Spleen (tissue), 11 donors: ENCODE data around the gene LCNL1. TPM values are rescaled to one million over a fixed set of nuclear protein-coding genes. Genes with fewer than 3 reads are reported as not detected.

Experiments
- DNase-seq: peaks from one replicate; pipeline ENCODE4 v3.0.0-alpha.2; 2020
- H3K27ac ChIP-seq, 8 donors: fragments of 200-600 bp; sonication (generic) in 7 of 8; 1 replicate in 4 of 8; 2 replicates in 4 of 8; pipeline versions ENCODE4 v1.5.0 to v1.8.0; 2016 to 2021; ENCODE audit warnings: inconsistent platforms in 4 of 8, mild to moderate bottlenecking in 4 of 8, moderate library complexity in 1 of 8
- H3K27me3 ChIP-seq, 7 donors: fragments of 200-600 bp; sonication (generic) in 6 of 7; replicated peaks in 1 of 7; 1 replicate in 4 of 7; 2 replicates in 3 of 7; pipeline versions ENCODE4 v1.5.0 to v1.8.0; 2016 to 2021; ENCODE audit warnings: inconsistent platforms in 3 of 7, mild to moderate bottlenecking in 1 of 7
- H3K36me3 ChIP-seq, 6 donors: fragments of 200-600 bp; sonication (generic) in 5 of 6; 1 replicate in 4 of 6; 2 replicates in 2 of 6; pipeline versions ENCODE4 v1.5.0 to v1.8.0; 2016 to 2021; ENCODE audit warnings: inconsistent platforms in 2 of 6
- H3K4me1 ChIP-seq, 6 donors: fragments of 200-600 bp; sonication (generic) in 5 of 6; 1 replicate in 3 of 6; 2 replicates in 3 of 6; pipeline versions ENCODE4 v1.5.0 to v1.8.0; 2016 to 2021; ENCODE audit warnings: inconsistent platforms in 3 of 6
- H3K4me3 ChIP-seq, 8 donors: fragments of 200-600 bp; sonication (generic) in 7 of 8; 1 replicate in 4 of 8; 2 replicates in 4 of 8; pipeline versions ENCODE4 v1.5.0 to v1.8.0; 2016 to 2021; ENCODE audit warnings: inconsistent platforms in 4 of 8, mild to moderate bottlenecking in 4 of 8, moderate library complexity in 2 of 8
- H3K9me3 ChIP-seq, 8 donors: fragments of 200-600 bp; sonication (generic) in 7 of 8; 1 replicate in 4 of 8; 2 replicates in 4 of 8; pipeline versions ENCODE4 v1.5.0 to v1.8.0; 2016 to 2021; ENCODE audit warnings: inconsistent platforms in 4 of 8
- CTCF ChIP-seq, 11 experiments: fragments of 200-600 bp in 7 of 11; fragments of 450-650 bp in 4 of 11; sonication (generic) in 4 of 11; IDR thresholded peaks in 8 of 11; conservative IDR thresholded peaks in 3 of 11; 1 replicate in 7 of 11; 2 replicates in 4 of 11; pipeline versions ENCODE4 v1.4.0 to v1.8.0; 2016 to 2021; ENCODE audit warnings: antibody characterized with exemption in 11 of 11, inconsistent platforms in 4 of 11, mild to moderate bottlenecking in 1 of 11
- POLR2A ChIP-seq, 3 donors: fragments of 450-650 bp; IDR thresholded peaks; one replicate each; pipeline ENCODE4 v1.5.1; 2017; ENCODE audit warnings: antibody characterized with exemption in 3 of 3, mild to moderate bottlenecking in 1 of 3
- POLR2AphosphoS5 ChIP-seq, 3 donors: sonication (generic); formaldehyde crosslinking; IDR thresholded peaks; one replicate each; pipeline ENCODE4 v1.5.1; 2017; ENCODE audit warnings: antibody characterized with exemption in 3 of 3
- WGBS, 5 donors: extraction: QIAGEN DNeasy Blood & Tissue Kit in 3 of 5; methylation state at CpG; one replicate each; pipeline versions ENCODE4 v1.1.5 to v1.1.7; 2013 to 2018; 5-methylcytosine and 5-hydroxymethylcytosine counted together
- intact Hi-C: fragments of 100-400 bp; cut with DNase I; formaldehyde crosslinking; loops from one replicate; pipeline ENCODE4 v1.15.0; 2023; ENCODE audit warnings: low total_unique reads
- polyA plus RNA-seq, 3 donors: library from polyadenylated mRNA; stranded (reverse); fragments of 200-250 nt; gene quantifications; one replicate each; pipeline ENCODE4 v1.2.1, GENCODE V29; 2013
- total RNA-seq, 7 donors: library from RNA; depleted of rRNA in 3 of 7; stranded (reverse); fragments of >200 nt in 3 of 7; fragmentation: NEBNext Ultra II Directional in 4 of 7; extraction: Animal tissue kit (Norgen Biotek cat#: 25700) in 4 of 7; gene quantifications; one replicate each; pipeline versions ENCODE4 v1.1.0 to v1.2.1, GENCODE V29; 2016 to 2021
- donor health status: healthy with polysubstance abuse.
- donor health status: DM: no; HTN: no; CAD: no; lungs with moderate emphysema.
- donor health status: DM: no; HTN: no; CAD: no.
- donor health status: Bipolar disorder and iron deficiency.
- donor health status: healthy.
- donor health status: DM: no; HTN: no; CAD: no.
- donor health status: DM: yes; HTN: yes; CAD: no.

LCNL1 gene
- total and polyA plus RNA-seq, 10 donors: 1.3 to 8.3 (median 3.2) TPM

GRCh38 chr9:137023157-137023556 is 40.4 kb downstream of the LCNL1 start:
- Histone ChIP-seq H3K36me3 (peaks cover 0 to 38% (median 3%) of the 10 kb centered on the region in 6 donors), H3K27me3 (no peaks in the 10 kb centered on the region), H3K4me3 (no peak overlapping the region), H3K9me3 (no peaks in the 10 kb centered on the region), H3K27ac (peak overlapping the region in 6 of 8 donors; percentile 31 to 60 (median 42)), H3K4me1 (peaks cover 8 to 63% (median 38%) of the 10 kb centered on the region in 6 donors)
- no peak for DNase-seq
- no peak for TF ChIP-seq CTCF (IDR thresholded peaks at IDR 0.05 in 8 of 11, conservative IDR thresholded peaks at IDR 0.05 in 3 of 11)
- TF ChIP-seq POLR2A (IDR thresholded peaks at IDR 0.05): no peak
- no peak for TF ChIP-seq POLR2AphosphoS5 (IDR thresholded peaks at IDR 0.05)
- 64 to 88% (median 75%) methylated on average over 7 of the region's 7 CpGs for WGBS, 5 donors
- intact Hi-C loops: no loop called here

- no peaks in the 10 kb centered on the region for H3K9me3 ChIP-seq
- peaks cover 0 to 36% (median 3%) of the 10 kb centered on the region in 6 donors for H3K36me3 ChIP-seq
- TF ChIP-seq POLR2AphosphoS5 (IDR thresholded peaks at IDR 0.05) (no peak), CTCF (IDR thresholded peaks at IDR 0.05 in 8 of 11, conservative IDR thresholded peaks at IDR 0.05 in 3 of 11) (no peak), POLR2A (IDR thresholded peaks at IDR 0.05) (no peak)
- H3K27ac ChIP-seq: peak overlapping the region in 5 of 8 donors; percentile 39 to 60 (median 43)
- intact Hi-C loops: no loop called here
- peaks cover 9 to 66% (median 41%) of the 10 kb centered on the region in 6 donors for H3K4me1 ChIP-seq
- no peaks in the 10 kb centered on the region for H3K27me3 ChIP-seq
- no peak for DNase-seq
- 74 to 98% (median 79%) methylated on average over 7 to 15 of the region's 15 CpGs for WGBS, 5 donors
- no peak overlapping the region for H3K4me3 ChIP-seq
Measured at GRCh38 chr9:137023583-137023991, 40.8 kb downstream of the LCNL1 start.

DNA sequence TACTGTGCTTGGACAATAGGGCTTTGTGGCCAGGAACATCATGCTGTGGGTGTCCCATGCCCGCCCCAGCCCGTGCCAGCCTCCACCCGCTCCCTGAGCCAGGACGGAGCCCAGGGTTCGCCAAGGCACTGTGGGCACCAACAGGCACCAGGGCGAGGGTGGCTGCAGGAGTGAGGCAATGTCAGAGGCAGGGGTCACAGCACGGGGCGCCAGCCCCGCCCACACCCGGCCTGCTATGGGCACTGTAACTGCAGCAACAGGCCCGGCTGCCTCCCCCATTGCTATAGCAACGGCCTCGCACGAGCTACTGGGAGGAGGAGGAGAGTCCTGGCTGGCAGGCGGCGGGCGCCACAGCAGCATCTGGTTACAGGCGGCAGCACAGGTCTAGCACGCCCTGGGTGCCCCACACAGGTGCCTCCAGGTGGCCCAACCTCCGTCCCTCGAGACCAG is 42.7 kb downstream of the LCNL1 start:
- Histone ChIP-seq H3K4me3 (no peak overlapping the region), H3K9me3 (no peaks in the 10 kb centered on the region), H3K27me3 (no peaks in the 10 kb centered on the region), H3K4me1 (peaks cover 27 to 85% (median 61%) of the 10 kb centered on the region in 6 donors), H3K36me3 (peaks cover 0 to 16% (median 2%) of the 10 kb centered on the region in 6 donors), H3K27ac (peak overlapping the region in 3 of 8 donors; percentile 8 to 93 (median 13))
- peak; percentile 87 for DNase-seq
- TF ChIP-seq POLR2AphosphoS5 (IDR thresholded peaks at IDR 0.05) (peak in 1 of 3 donors; percentile 22), POLR2A (IDR thresholded peaks at IDR 0.05) (no peak)
- WGBS, 5 donors: 58 to 83% (median 74%) methylated on average over 14 to 21 of the region's 21 CpGs
- intact Hi-C loops: no loop called here

DNA sequence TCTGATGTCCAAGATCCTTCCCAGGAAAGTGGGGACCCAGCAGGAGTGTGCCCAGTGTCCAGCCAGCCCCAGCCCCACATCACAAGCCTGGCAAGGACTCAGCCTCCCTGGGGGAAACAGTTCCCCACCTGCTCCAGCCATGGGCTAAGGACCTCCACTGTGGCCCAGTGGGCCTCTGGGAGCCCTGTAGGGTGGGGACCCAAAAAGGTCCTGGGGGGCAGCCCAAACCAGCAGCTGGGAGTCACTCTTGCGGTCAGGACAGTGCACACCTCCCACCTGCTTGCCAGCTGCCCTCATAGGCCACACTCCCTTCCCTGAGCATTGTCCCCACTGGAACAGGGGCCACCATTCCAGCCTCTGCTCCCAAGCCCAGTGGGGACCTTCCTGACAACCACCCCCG is 43.6 kb downstream of the LCNL1 start:
- no peaks in the 10 kb centered on the region for H3K9me3 ChIP-seq
- intact Hi-C loops: no loop called here
- peak overlapping the region in 3 of 8 donors; percentile 60 to 93 (median 66) for H3K27ac ChIP-seq
- H3K36me3 ChIP-seq: peaks cover 0 to 8% (median 0%) of the 10 kb centered on the region in 6 donors
- DNase-seq: peak; percentile 76
- 63 to 83% (median 80%) methylated on average over 1 to 2 of the region's 2 CpGs for WGBS, 5 donors
- peaks cover 35 to 91% (median 69%) of the 10 kb centered on the region in 6 donors for H3K4me1 ChIP-seq
- peak overlapping the region in 1 of 8 donors; percentile 86 for H3K4me3 ChIP-seq
- H3K27me3 ChIP-seq: no peaks in the 10 kb centered on the region
- TF ChIP-seq CTCF (IDR thresholded peaks at IDR 0.05 in 8 of 11, conservative IDR thresholded peaks at IDR 0.05 in 3 of 11) (no peak), POLR2AphosphoS5 (IDR thresholded peaks at IDR 0.05) (no peak)
